ENCODE data around the gene L3MBTL4.

DNA sequence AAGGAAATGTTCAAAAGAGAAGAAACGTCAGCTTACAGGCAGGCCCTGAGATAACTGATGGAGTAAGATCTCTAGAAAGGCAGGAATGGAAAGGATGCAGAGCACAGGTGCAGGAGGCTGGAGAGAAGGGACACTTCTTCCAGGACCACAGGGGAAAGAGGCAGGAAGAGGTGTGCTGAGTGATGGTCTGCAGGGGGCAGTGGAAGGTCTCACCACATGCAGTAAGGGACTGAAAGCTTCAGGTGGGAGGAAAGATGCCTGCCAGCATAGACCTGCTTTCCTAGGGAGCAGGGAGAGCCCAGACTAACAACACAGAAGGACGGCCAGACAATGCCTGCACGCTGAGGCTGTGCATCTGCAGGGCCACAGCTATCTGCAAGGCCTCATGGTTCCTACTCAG lies 156.8 kb downstream of the L3MBTL4 start:
- TF ChIP-seq, protein P1, sequence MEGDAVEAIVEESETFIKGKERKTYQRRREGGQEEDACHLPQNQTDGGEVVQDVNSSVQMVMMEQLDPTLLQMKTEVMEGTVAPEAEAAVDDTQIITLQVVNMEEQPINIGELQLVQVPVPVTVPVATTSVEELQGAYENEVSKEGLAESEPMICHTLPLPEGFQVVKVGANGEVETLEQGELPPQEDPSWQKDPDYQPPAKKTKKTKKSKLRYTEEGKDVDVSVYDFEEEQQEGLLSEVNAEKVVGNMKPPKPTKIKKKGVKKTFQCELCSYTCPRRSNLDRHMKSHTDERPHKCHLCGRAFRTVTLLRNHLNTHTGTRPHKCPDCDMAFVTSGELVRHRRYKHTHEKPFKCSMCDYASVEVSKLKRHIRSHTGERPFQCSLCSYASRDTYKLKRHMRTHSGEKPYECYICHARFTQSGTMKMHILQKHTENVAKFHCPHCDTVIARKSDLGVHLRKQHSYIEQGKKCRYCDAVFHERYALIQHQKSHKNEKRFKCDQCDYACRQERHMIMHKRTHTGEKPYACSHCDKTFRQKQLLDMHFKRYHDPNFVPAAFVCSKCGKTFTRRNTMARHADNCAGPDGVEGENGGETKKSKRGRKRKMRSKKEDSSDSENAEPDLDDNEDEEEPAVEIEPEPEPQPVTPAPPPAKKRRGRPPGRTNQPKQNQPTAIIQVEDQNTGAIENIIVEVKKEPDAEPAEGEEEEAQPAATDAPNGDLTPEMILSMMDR (IDR thresholded peaks at IDR 0.05 in 4 of 5, conservative IDR thresholded peaks at IDR 0.05 in 1 of 5): no peak
- TF ChIP-seq POLR2A (IDR thresholded peaks at IDR 0.05): no peak

All from gastrocnemius medialis (tissue), 4 donors.